ENCODE data around the gene ELMO3. TPM values are rescaled to one million over a fixed set of nuclear protein-coding genes. Genes with fewer than 3 reads are reported as not detected.
A peak's percentile ranks its signal among the peaks of the same experiment; 100 is the strongest.

Gene ELMO3
- total RNA-seq, 1 donor = 0.36 TPM

- H4K20me1 ChIP-seq (ENCODE audit: insufficient read depth, low read length) = peaks cover 44% of the 10 kb centered on the region
- H3K79me2 ChIP-seq (ENCODE audit: insufficient read depth, low read length) = peaks cover 4% of the 10 kb centered on the region
- TF ChIP-seq CTCF (IDR thresholded peaks at IDR 0.05; ENCODE audit: extremely low read depth, low read depth, low read length) = no peak
- H3K27me3 ChIP-seq (ENCODE audit: insufficient read depth, low read length) = peaks cover 9% of the 10 kb centered on the region
- H3K4me2 ChIP-seq (ENCODE audit: insufficient read depth, low read length) = no peak overlapping the region
- no peak overlapping the region for H3K4me3 ChIP-seq (ENCODE audit: insufficient read depth, low read length)
- H3K4me1 ChIP-seq (ENCODE audit: insufficient read depth, low read length) = peaks cover 11% of the 10 kb centered on the region
- H3K9me3 ChIP-seq (ENCODE audit: low read depth, low read length) = no peaks in the 10 kb centered on the region
- H3K36me3 ChIP-seq (ENCODE audit: insufficient read depth, low read length) = peaks cover 6% of the 10 kb centered on the region
- no peak overlapping the region for H3K27ac ChIP-seq (ENCODE audit: low read depth, low read length)
- DNase-seq (ENCODE audit: insufficient read length, low spot score, missing footprints) = peak; percentile 82
- H2AFZ ChIP-seq (ENCODE audit: low read length) = no peak overlapping the region
Measured at GRCh38 chr16:67157892-67158635, 40.9 kb upstream of the ELMO3 start.

GRCh38 chr16:67158637-67159600 is 40.0 kb upstream of the ELMO3 start:
- H3K36me3 ChIP-seq (ENCODE audit: insufficient read depth, low read length) = peaks cover 6% of the 10 kb centered on the region
- H3K4me3 ChIP-seq (ENCODE audit: insufficient read depth, low read length) = peak overlapping the region; percentile 97
- H4K20me1 ChIP-seq (ENCODE audit: insufficient read depth, low read length) = peaks cover 52% of the 10 kb centered on the region
- TF ChIP-seq CTCF (IDR thresholded peaks at IDR 0.05; ENCODE audit: extremely low read depth, low read depth, low read length) = no peak
- H2AFZ ChIP-seq (ENCODE audit: low read length) = peak overlapping the region; percentile 80
- peak overlapping the region; percentile 37 for H3K27ac ChIP-seq (ENCODE audit: low read depth, low read length)
- H3K4me2 ChIP-seq (ENCODE audit: insufficient read depth, low read length) = peak overlapping the region; percentile 97
- H3K9me3 ChIP-seq (ENCODE audit: low read depth, low read length) = no peaks in the 10 kb centered on the region
- H3K79me2 ChIP-seq (ENCODE audit: insufficient read depth, low read length) = peaks cover 4% of the 10 kb centered on the region
- DNase-seq (ENCODE audit: insufficient read length, low spot score, missing footprints) = peak; percentile 97
- H3K27me3 ChIP-seq (ENCODE audit: insufficient read depth, low read length) = peaks cover 18% of the 10 kb centered on the region
- H3K4me1 ChIP-seq (ENCODE audit: insufficient read depth, low read length) = peaks cover 14% of the 10 kb centered on the region

GRCh38 chr16:67161595-67162058 is 37.3 kb upstream of the ELMO3 start:
- H3K9me3 ChIP-seq (ENCODE audit: low read depth, low read length) = no peaks in the 10 kb centered on the region
- peak overlapping the region; percentile 97 for H3K4me2 ChIP-seq (ENCODE audit: insufficient read depth, low read length)
- no peaks in the 10 kb centered on the region for H3K36me3 ChIP-seq (ENCODE audit: insufficient read depth, low read length)
- peaks cover 37% of the 10 kb centered on the region for H4K20me1 ChIP-seq (ENCODE audit: insufficient read depth, low read length)
- no peak for TF ChIP-seq CTCF (IDR thresholded peaks at IDR 0.05; ENCODE audit: extremely low read depth, low read depth, low read length)
- H3K27me3 ChIP-seq (ENCODE audit: insufficient read depth, low read length) = peaks cover 34% of the 10 kb centered on the region
- H3K4me3 ChIP-seq (ENCODE audit: insufficient read depth, low read length) = no peak overlapping the region
- H3K79me2 ChIP-seq (ENCODE audit: insufficient read depth, low read length) = peaks cover 4% of the 10 kb centered on the region
- DNase-seq (ENCODE audit: insufficient read length, low spot score, missing footprints) = no peak
- no peak overlapping the region for H2AFZ ChIP-seq (ENCODE audit: low read length)
- H3K4me1 ChIP-seq (ENCODE audit: insufficient read depth, low read length) = peaks cover 16% of the 10 kb centered on the region
- H3K27ac ChIP-seq (ENCODE audit: low read depth, low read length) = no peak overlapping the region
